ELR (cell line): ENCODE results near the gene MRTFA.
"Not testable (repeated sequence)": the region's sequence is repeated elsewhere in the genome, so short reads cannot be mapped to it uniquely, and the experiment has no call there.

Experiments used
- DNase-seq: peaks from one replicate; pipeline ENCODE4 v3.0.0-alpha.2; 2015; ENCODE audit warnings: low read depth

MRTFA gene

DNA sequence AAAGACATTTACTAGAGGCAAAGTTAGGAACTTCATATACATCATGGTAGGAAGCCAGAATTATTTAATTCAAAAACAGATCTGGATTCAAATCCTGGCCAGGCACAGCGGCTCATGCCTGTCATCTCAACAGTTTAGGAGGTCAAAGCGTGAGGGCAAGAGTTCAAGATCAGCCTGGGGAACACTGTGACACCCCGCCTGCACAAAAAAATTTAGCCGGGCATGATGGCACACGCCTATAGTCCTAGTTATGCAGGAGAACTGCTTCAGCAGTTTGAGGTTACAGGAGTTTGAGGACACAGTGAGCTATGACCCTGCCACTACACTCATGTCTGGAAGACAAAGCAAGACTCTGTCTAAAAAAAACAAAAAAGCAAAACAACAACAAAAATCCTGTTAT lies 8.9 kb downstream of the MRTFA start:
- no peak for DNase-seq

DNA sequence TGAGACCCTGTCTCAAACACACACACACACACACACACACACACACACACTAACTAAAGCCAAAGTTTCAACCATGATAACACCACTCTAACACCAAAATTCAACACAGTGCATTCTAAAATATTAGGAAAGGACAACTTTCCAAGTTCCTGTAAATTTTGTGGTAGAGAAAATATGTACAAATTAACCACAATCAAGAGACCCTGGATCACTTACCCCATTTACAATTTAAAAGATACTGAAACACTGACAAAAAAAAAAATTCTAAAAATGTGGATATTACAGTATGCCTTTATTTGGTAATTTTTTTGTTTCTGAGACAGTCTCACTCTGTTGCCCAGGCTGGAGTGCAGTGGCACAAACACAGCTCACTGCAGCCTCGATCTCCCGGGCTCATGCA lies 9.7 kb downstream of the MRTFA start:
- DNase-seq, result no peak

GRCh38 chr22:40625794-40626193 lies 10.7 kb downstream of the MRTFA start:
- not testable (repeated sequence) for DNase-seq

- DNase-seq, result not testable (repeated sequence)
Observed at GRCh38 chr22:40625281-40625680, 11.2 kb downstream of the MRTFA start.

- peak; percentile 21 for DNase-seq
Observed at GRCh38 chr22:40624770-40625169, 11.7 kb downstream of the MRTFA start.

DNA sequence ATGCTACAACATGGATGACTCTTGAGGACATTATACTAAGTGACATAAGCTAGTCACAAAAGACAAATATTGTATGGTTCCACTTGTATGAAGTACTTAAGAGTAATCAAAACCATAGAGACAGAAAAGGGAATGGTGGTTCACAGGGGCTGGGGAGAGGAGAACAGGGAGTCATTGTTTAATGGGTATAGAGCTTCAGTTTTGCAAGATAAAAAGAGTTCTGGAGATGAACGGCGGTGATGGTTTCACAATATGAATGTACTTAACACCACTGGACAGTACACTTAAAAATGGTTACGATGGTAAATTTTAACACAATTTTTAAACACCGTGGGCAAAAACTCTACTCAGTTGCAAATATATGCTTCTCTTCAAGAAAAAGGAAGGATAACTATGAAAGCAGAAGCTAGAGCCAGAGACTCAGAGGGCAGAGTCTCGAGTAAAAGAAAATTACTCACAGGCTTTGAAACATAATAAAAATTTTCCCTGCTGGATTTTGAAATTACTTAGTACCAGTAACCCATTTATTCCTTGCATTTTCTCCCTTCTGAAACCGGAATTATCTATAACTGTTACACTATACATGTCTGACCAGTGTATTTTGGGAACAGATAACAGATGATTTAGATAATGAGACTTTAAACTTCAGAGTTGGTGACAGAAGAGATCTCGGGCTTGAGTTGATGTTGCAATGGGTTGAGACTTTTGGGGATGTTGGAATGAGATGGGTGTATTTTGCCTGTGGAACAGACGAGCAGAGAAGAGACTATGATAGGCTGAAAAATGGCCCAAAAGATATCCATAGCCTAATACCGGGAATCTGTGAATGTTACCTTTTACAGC lies 15.0 kb downstream of the MRTFA start:
- DNase-seq, result no peak

DNA sequence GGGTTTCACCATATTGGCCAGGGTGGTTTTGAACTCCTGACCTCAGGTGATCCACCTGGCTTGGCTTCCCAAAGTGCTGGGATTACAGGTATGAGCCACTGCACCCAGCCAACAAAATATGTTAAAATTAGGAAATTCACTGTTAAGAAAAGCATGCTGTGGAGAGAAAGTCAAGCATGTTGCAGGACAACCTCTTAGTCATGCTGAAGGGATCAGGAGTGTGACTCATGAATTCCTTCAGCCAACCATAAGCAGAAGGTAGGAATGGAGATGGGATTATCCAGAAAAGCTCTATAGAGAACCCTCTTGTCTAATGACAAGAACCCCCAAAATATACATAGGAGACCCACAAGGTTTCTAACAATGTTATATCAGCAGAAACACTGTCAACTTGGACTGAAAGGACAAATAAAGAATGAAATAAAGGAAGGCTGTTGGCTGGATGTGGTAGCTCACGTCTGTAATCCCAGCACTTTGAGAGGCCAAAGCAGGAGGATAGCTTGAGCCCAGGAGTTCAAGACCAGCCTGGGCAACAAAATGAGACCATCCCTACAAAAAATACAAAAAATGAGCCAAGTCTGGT lies 16.0 kb downstream of the MRTFA start:
- DNase-seq, result peak; percentile 82

DNA sequence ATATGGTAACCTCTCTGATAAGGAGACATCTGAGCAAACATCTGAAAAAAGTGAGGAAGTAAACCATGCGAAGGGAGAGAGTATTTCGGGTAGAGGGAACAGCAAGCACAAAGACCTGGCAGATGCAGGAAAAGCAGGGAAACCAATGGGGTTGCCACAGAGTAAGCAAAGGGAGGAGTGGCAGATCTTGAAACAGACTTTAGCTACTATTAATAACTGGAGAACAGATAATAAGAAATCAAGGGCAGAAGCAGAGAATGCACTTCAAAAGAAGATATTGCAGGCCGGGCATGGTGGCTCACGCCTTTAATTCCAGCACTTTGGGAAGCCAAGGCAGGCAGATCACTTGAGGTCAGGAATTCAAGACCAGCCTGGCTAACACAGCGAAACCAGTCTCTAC lies 18.1 kb downstream of the MRTFA start:
- no peak for DNase-seq

DNA sequence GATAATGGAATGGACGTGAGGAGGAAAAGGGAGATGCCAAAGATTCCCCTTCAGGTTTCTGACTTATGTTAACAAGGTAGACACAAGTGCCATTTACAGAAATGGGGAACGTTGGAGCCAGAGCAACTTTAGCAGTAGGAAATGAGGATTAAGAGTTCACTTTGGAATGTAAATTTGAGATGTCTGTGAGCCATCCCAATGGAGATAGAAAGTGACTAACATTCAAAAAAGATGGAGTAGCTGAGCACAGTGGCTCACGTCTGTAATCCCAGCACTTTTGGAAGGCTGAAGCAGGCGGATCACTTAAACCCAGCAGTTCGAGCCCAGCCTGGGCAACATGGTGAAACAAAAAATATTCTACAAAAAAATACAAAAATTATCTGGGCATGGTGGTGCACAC lies 19.9 kb downstream of the MRTFA start:
- no peak for DNase-seq

DNA sequence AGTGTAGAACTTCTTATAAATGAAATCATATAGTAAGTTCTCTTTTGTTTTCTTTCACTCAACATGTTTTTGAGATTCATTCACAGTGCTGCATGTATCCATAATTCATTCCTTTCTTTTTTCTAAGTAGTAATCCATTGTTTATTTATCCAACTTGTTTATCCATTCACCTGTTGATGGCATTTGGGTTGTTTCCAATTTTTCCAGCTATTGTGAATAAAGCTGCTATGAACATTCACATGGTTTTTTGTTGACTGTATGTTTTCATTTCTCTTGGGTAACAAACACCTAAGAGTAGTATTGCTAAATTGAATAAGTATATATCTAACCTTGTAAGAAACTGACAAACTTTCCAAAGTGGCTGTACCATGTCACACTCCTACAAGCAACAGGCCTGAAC lies 23.5 kb downstream of the MRTFA start:
- no peak for DNase-seq

DNA sequence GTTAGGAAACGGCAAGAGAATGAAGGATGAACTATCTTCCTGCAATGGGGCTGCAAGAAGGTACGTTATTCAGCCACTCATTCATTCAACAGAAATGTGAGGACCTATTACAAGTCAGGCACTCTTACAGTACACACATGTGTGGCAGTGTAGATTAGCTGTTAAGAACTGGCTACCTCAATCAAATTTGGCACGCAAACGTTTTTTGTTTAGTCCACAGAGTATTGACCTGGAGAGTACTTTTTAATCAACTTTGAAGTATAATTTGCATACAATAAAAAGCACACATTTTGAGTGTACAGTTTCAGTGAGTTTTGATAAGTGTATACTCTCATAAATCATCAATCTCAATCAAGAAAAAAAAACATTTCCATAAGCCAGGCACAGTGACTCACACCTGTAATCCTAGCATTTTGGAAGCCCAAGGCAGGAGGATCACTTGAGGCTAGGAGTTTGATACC lies 24.2 kb downstream of the MRTFA start:
- no peak for DNase-seq

DNA sequence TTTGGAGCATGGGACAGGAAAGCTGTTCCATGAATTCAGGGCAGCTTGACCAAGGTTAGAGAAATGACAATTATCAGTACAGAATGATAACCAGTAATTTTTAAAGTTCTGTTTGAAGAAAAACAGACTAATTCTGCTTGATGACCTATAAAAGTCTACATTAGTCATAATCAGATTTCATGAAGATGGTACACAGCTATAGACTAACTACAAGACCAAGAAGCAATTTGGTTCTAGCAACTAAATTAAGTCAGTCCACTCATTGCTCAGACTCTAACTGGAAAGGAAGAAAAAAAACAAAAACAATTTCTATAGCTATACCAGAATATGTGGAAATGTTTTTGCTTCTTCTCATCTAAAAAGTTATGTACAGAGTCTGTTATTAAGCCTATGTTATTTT lies 24.9 kb downstream of the MRTFA start:
- no peak for DNase-seq

GRCh38 chr22:40610329-40610850 lies 26.1 kb downstream of the MRTFA start:
- DNase-seq, result no peak

DNA sequence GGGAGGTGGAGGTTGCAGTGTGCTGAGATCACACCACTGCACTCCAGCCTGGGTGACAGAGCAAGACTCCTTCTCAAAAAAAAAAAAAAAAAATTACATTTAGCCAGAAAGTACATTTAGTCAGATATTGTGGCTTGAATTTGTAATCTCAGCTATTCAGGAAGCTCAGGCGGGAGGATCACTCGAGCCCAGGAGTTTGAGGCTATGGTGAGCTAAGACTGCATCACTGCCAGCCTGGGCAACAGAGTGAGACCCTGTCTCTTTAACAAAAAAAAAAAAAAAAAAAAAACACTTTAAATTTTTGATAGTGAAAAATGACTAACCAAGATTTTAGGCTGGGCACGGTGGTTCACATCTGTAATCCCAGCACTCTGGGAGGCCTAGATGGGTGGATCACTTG lies 27.3 kb downstream of the MRTFA start:
- DNase-seq, result no peak

- no peak for DNase-seq
Observed at GRCh38 chr22:40607506-40607905, 29.0 kb downstream of the MRTFA start.

- DNase-seq, result no peak
Observed at GRCh38 chr22:40606306-40606705, 30.2 kb downstream of the MRTFA start.

GRCh38 chr22:40605761-40606160 lies 30.8 kb downstream of the MRTFA start:
- no peak for DNase-seq

DNA sequence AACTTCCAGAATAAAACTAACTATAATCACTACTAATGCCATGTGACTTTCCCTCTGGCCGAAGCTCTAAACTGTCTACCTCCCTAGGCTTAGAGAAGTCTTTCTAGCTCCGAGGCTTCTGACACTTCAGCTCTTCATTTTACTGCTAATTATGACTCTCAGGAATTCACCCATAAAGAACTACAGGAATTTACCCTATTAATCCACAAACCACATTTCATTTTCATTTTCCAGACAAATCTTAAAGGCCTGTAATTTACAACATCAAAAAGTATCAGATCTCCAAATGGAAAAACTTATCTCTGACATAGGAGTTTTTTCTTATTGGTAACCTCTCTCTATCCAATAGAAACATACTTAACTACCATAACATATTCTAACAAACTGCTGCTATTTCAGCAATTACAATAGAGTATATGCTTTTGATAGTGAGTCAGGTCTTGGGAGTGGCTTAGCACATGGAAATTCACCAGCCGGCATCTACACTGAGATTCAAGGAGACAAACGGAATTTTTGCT lies 33.4 kb downstream of the MRTFA start:
- peak; percentile 78 for DNase-seq

GRCh38 chr22:40602231-40602630 lies 34.3 kb downstream of the MRTFA start:
- DNase-seq, result no peak

DNA sequence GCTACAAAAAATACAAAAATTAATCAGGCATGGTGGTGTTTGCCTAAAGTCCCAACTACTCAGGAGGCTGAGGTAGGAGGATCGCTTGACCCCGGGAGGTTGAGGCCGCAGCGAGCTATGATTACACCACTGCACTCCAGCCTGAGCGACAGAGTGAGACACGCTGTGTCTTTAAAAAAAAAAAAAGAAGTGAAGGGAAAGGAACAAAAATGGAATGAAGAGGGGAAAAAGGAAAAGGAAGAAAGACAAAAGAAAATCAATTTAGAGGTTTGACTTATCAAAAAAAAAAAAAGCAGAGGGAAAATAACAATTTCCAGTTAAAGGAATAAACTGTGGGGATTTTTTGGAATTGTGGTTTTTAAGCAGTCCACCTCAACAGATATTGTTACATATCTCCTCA lies 36.8 kb downstream of the MRTFA start:
- DNase-seq, result no peak

- DNase-seq, result not testable (repeated sequence)
Observed at GRCh38 chr22:40598712-40599111, 37.8 kb downstream of the MRTFA start.

GRCh38 chr22:40597526-40598430 lies 38.7 kb downstream of the MRTFA start:
- DNase-seq, result peak; percentile 60
